Muscle of arm (tissue), 12 donors: ENCODE measurements around the gene KLF16. TPM values are rescaled to one million over a fixed set of nuclear protein-coding genes. Genes with fewer than 3 reads are reported as not detected.

ENCODE experiments used
- DNase-seq: peaks from one replicate; pipeline ENCODE4 v3.0.0-alpha.2; 2013
- polyA plus RNA-seq, 12 donors: library from polyadenylated mRNA; unstranded; fragments of 120-200 nt; gene quantifications; one replicate each; pipeline ENCODE4 v1.2.1, GENCODE V29; 2013; ENCODE audit not compliant: insufficient read length in 12 of 12

Gene KLF16
- polyA plus RNA-seq, 12 donors, result 6.1 to 16.4 (median 8.1) TPM; not detected in 1

DNA sequence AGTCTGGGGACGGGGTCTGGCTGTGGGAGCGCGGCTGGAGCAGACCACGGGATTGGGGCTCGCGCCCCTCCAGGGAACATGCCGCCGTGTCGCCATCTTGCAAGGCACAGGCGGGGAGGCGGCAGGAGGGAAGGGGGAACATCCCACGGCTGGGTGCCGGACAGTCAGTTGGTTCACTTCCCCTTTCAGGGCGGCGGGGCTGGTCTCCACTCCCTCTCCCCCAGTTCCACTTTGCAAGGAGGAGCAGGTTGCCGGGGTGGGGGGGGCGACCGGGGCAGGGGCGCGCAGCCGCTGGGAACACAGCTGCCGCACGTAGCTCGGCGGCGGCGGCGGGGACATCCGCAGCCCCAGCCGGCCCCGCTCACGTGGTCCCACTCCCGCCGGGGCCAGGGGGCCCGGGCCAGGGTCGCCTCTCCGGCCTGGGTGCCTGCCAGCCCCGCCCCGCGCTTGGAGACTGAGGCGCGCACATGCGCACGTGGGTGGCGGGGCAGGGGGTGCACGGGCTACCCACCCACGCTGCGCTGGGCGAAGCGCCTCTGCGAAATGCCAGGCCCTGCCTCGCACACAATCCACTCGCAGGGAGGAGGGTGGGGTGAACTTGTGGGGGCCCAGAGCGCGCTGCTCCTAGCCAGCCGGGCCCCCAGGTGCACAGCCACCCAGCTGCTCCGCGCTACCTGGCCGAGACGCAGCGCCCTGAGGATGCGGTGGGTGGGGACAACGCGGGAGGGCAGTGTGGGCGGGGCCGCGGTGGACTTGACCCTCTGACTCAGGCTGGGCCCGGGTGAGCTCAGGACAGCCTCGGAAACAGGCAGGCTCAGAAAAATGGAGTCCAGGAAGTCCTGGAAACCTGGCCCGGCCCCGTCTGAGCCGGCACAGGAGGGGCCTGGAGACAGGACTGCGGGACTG is 6.4 kb downstream of the KLF16 start:
- no peak for DNase-seq

DNA sequence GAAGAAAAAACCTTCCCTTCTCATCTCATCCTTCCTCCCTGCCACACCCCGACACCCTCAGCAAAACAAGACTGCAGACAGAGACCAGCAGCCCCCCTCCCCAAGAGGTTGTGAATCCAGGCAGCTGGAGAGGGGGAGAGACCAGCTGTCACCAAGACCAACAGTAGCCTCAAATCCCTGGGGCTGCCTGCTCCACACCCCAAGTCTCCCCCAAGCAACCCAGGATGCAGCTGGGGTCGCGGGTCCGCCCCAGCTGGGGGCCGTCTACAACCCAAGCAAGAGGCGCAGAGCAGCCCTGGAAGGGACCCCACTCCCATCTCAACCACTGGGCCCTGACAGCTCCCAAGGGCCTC is 7.1 kb downstream of the KLF16 start:
- DNase-seq, result no peak

DNA sequence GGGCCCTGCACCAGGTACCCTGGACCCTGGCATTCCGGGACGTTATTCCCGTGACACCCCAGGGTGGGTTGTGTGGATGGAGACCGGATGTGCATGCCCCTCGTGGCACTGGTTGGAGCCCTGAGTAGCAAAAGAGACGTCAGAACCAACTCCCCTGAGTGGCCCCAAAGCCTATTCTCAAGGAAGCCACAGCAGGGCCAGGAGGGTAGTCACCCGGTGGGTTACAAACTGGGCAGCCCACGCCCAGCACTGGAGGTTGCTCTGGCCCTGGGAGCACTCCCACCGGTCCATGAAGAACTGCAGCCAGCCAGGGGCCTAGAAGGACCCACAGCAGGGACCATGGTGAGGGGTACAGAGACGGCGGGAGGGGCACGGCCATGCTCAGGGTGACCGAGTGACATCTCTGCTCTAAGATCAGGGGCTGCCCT is 7.5 kb downstream of the KLF16 start:
- DNase-seq, result no peak

GRCh38 chr19:1855040-1855827 is 8.1 kb downstream of the KLF16 start:
- no peak for DNase-seq

GRCh38 chr19:1854542-1855039 is 8.8 kb downstream of the KLF16 start:
- no peak for DNase-seq

DNA sequence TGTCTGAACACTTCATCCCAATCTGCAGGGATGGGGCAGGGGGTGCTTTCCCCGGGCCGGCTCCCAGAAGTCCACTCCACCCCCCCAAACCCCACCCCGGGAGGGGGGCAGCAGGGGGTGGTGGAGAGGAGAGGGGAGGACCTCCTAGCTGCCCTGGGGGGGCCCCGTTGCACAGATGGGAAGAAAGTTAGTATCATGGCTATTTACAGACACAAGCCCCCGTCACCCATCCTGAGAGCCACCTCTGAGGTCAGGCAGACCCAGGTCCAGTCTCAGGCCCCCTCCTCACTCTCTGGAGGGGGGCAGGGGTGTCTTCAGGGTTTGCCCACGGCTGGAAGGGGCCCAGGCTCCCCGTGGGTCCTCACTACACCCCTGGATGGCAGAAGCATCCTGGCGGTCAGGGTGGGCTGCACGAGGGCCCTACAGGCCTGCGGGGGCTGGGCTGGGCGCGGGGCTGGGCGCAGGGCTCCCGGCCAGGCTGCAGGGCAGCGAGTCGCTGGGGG is 9.3 kb downstream of the KLF16 start:
- no peak for DNase-seq

GRCh38 chr19:1853295-1854038 is 9.9 kb downstream of the KLF16 start:
- DNase-seq, result no peak

- no peak for DNase-seq
These were observed 10.7 kb downstream of the KLF16 start for GRCh38 chr19:1852581-1853128.

GRCh38 chr19:1851654-1852580 is 11.5 kb downstream of the KLF16 start:
- DNase-seq, result no peak

- DNase-seq, result no peak
These were observed 12.3 kb downstream of the KLF16 start for GRCh38 chr19:1850809-1851653.

GRCh38 chr19:1849886-1850398 is 13.4 kb downstream of the KLF16 start:
- no peak for DNase-seq

DNA sequence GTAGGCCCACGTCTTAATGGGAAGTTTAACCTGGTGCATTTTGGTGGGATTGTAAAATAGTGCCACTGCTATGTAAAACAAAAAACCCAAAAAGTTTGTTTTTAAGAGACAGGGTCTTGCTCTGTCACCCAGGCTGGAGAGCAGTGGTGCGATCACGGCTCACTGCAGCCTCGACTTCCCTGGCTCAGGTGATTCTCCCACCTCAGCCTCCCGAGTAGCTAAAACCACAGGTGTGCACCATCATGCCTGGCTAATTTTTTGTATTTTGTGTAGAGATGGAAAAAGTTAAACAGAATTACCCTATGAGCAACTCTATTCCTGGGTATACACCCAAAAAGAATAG is 14.3 kb downstream of the KLF16 start:
- DNase-seq, result no peak

GRCh38 chr19:1848399-1849131 is 14.8 kb downstream of the KLF16 start, which contains the start of gene REXO1:
Gene REXO1 (minus strand): TSS chr19:1848483. CDS start chr19:1848358, 125 bp downstream.
- DNase-seq, result peak; percentile 95

- no peak for DNase-seq
These were observed 15.5 kb downstream of the KLF16 start for GRCh38 chr19:1847684-1848398.

DNA sequence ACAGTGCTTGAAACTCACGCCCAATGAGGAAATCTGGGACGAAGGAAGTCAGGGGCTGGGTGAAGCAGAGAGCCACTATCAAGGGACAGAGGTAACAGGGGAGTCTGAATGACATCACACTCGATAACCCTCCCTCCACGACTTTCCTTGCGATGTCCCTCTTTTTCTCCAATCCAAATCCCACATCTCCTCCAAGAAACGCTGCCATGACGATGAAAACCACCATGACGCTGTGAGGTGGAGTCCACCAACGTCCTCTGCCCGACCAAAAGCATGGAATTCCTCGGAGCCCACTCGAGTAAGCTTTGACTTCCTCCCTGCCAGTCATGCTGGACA is 16.1 kb downstream of the KLF16 start:
- no peak for DNase-seq

GRCh38 chr19:1846517-1847204 is 16.7 kb downstream of the KLF16 start:
- DNase-seq, result no peak

GRCh38 chr19:1845642-1846041 is 17.7 kb downstream of the KLF16 start:
- DNase-seq, result no peak
